Ishikawa (cell line): ENCODE measurements around the gene RPS6KA2.

Experiments used
- CEBPB ChIP-seq: IDR thresholded peaks from 2 replicates; pipeline ENCODE4 v1.6.1; 2012
- CREB1 ChIP-seq: IDR thresholded peaks from 2 replicates; pipeline ENCODE4 v1.6.1; 2012; ENCODE audit warnings: low read depth
- EGR1 ChIP-seq: IDR thresholded peaks from 2 replicates; pipeline ENCODE4 v1.6.1; 2012
- EP300 ChIP-seq: IDR thresholded peaks from 2 replicates; pipeline ENCODE4 v1.6.1; 2012; ENCODE audit warnings: borderline replicate concordance
- FOXM1 ChIP-seq: IDR thresholded peaks from 2 replicates; pipeline ENCODE4 v1.6.1; 2012; ENCODE audit warnings: low read depth, borderline replicate concordance
- MAX ChIP-seq: IDR thresholded peaks from 2 replicates; pipeline ENCODE4 v1.6.1; 2012
- NFIC ChIP-seq: IDR thresholded peaks from 2 replicates; pipeline ENCODE4 v1.6.1; 2012
- RAD21 ChIP-seq: IDR thresholded peaks from 2 replicates; pipeline ENCODE4 v1.6.1; 2012; ENCODE audit warnings: low read depth
- REST ChIP-seq: IDR thresholded peaks from 2 replicates; pipeline ENCODE4 v1.6.1; 2012; ENCODE audit warnings: low read depth, mild to moderate bottlenecking
- TAF1 ChIP-seq: IDR thresholded peaks from 2 replicates; pipeline ENCODE4 v1.6.1; 2012; ENCODE audit warnings: low read depth, mild to moderate bottlenecking
- TCF12 ChIP-seq: IDR thresholded peaks from 2 replicates; pipeline ENCODE4 v1.6.1; 2012; ENCODE audit warnings: low read depth
- TEAD4 ChIP-seq: IDR thresholded peaks from 2 replicates; pipeline ENCODE4 v1.6.1; 2012
- USF1 ChIP-seq: IDR thresholded peaks from 2 replicates; pipeline ENCODE4 v1.6.1; 2012
- YY1 ChIP-seq: IDR thresholded peaks from 2 replicates; pipeline ENCODE4 v1.6.1; 2012; ENCODE audit warnings: low read depth
- ZBTB7A ChIP-seq: IDR thresholded peaks from 2 replicates; pipeline ENCODE4 v1.6.1; 2012; ENCODE audit warnings: low read depth

The RPS6KA2 gene

GRCh38 chr6:166618866-166619761 is 7.9 kb downstream of the RPS6KA2 start:
- no peak for TF ChIP-seq REST
- TF ChIP-seq TAF1 = no peak

GRCh38 chr6:166618251-166618650 is 8.8 kb downstream of the RPS6KA2 start:
- TF ChIP-seq FOXM1 = no peak
- TF ChIP-seq TEAD4 = no peak
- TF ChIP-seq RAD21 = no peak
- no peak for TF ChIP-seq EGR1
- TF ChIP-seq CEBPB = no peak
- TF ChIP-seq YY1 = no peak
- no peak for TF ChIP-seq CREB1
- TF ChIP-seq TAF1 = no peak
- TF ChIP-seq MAX = no peak
- TF ChIP-seq TCF12 = no peak

- no peak for TF ChIP-seq EP300
- no peak for TF ChIP-seq CEBPB
- no peak for TF ChIP-seq TAF1
- TF ChIP-seq CREB1 = no peak
- no peak for TF ChIP-seq MAX
- no peak for TF ChIP-seq YY1
Measured at GRCh38 chr6:166617359-166617758, 9.7 kb downstream of the RPS6KA2 start.

GRCh38 chr6:166616261-166617238 is 10.5 kb downstream of the RPS6KA2 start:
- TF ChIP-seq CREB1 = no peak
- TF ChIP-seq EP300 = no peak
- no peak for TF ChIP-seq TAF1
- no peak for TF ChIP-seq TCF12
- no peak for TF ChIP-seq YY1
- TF ChIP-seq ZBTB7A = no peak
- TF ChIP-seq REST = no peak
- TF ChIP-seq CEBPB = no peak
- no peak for TF ChIP-seq TEAD4
- no peak for TF ChIP-seq USF1
- no peak for TF ChIP-seq FOXM1
- TF ChIP-seq NFIC = no peak
- no peak for TF ChIP-seq MAX
- TF ChIP-seq EGR1 = no peak
- no peak for TF ChIP-seq RAD21

- TF ChIP-seq EGR1 (no peak), TEAD4 (peak; percentile 25; the same call in 1 of the 2 replicates)
Measured at GRCh38 chr6:166615059-166615770, 11.8 kb downstream of the RPS6KA2 start.

- TF ChIP-seq TCF12 (no peak), ZBTB7A (no peak), USF1 (no peak), MAX (no peak), EGR1 (no peak), CEBPB (no peak), TEAD4 (no peak), YY1 (no peak)
Measured at GRCh38 chr6:166614589-166614988, 12.5 kb downstream of the RPS6KA2 start.
